Measurements from ENCODE around the gene LPP. TPM values are rescaled to one million over a fixed set of nuclear protein-coding genes. Genes with fewer than 3 reads are reported as not detected.
"Not testable (repeated sequence)": the region's sequence is repeated elsewhere in the genome, so short reads cannot be mapped to it uniquely, and the experiment has no call there.

The LPP gene
- total RNA-seq, 2 experiments from 2014 or later, result 27.5 to 31.8 TPM

- H3K36me3 Mint-ChIP-seq (ENCODE audit: low read depth), result peaks cover 24% of the 10 kb centered on the region
- H3K27me3 Mint-ChIP-seq (ENCODE audit: low read depth), result no peaks in the 10 kb centered on the region
- H3K9me3 Mint-ChIP-seq, result peaks cover 8% of the 10 kb centered on the region
- no peak overlapping the region for H3K4me3 Mint-ChIP-seq
- no peak for DNase-seq
- CTCF ChIA-PET, result no interaction called here
- H3K4me1 Mint-ChIP-seq (ENCODE audit: low read depth), result peaks cover 10% of the 10 kb centered on the region
- H3K27ac Mint-ChIP-seq, result no peak overlapping the region
- intact Hi-C loops (cut with micrococcal nuclease), result no loop called here
Observed at GRCh38 chr3:188605905-188606304, 451.9 kb downstream of the LPP start.

- H3K4me1 Mint-ChIP-seq (ENCODE audit: low read depth), result peaks cover 10% of the 10 kb centered on the region
- intact Hi-C loops (cut with micrococcal nuclease), result no loop called here
- H3K9me3 Mint-ChIP-seq, result peaks cover 8% of the 10 kb centered on the region
- H3K27ac Mint-ChIP-seq, result no peak overlapping the region
- CTCF ChIA-PET, result no interaction called here
- H3K27me3 Mint-ChIP-seq (ENCODE audit: low read depth), result no peaks in the 10 kb centered on the region
- DNase-seq, result no peak
- H3K36me3 Mint-ChIP-seq (ENCODE audit: low read depth), result peaks cover 25% of the 10 kb centered on the region
- no peak overlapping the region for H3K4me3 Mint-ChIP-seq
Observed at GRCh38 chr3:188607805-188608315, 453.9 kb downstream of the LPP start.

- Mint-ChIP-seq H3K4me1 (ENCODE audit: low read depth) (peaks cover 10% of the 10 kb centered on the region), H3K27me3 (ENCODE audit: low read depth) (no peaks in the 10 kb centered on the region), H3K27ac (no peak overlapping the region), H3K4me3 (no peak overlapping the region), H3K9me3 (peaks cover 8% of the 10 kb centered on the region), H3K36me3 (ENCODE audit: low read depth) (peaks cover 25% of the 10 kb centered on the region)
- intact Hi-C loops (cut with micrococcal nuclease), result no loop called here
- CTCF ChIA-PET, result no interaction called here
- no peak for DNase-seq
Observed at GRCh38 chr3:188608401-188608800, 454.4 kb downstream of the LPP start.

GRCh38 chr3:188613721-188614120 is 459.8 kb downstream of the LPP start:
- H3K36me3 Mint-ChIP-seq (ENCODE audit: low read depth), result peaks cover 22% of the 10 kb centered on the region
- H3K27me3 Mint-ChIP-seq (ENCODE audit: low read depth); H3K27ac Mint-ChIP-seq; DNase-seq; H3K4me3 Mint-ChIP-seq; intact Hi-C loops (cut with micrococcal nuclease); H3K9me3 Mint-ChIP-seq; H3K4me1 Mint-ChIP-seq (ENCODE audit: low read depth): not testable (repeated sequence)
- CTCF ChIA-PET, result interaction anchor here (1.3 kb wide), 1 partner anchor 873 kb away, joined by 3 read pairs; no protein-coding TSS in a partner anchor

GRCh38 chr3:188617270-188617669 is 463.3 kb downstream of the LPP start:
- CTCF ChIA-PET, result interaction anchor here (0.5 kb wide), 1 partner anchor 831 kb away, joined by 3 read pairs; no protein-coding TSS in a partner anchor
- peaks cover 6% of the 10 kb centered on the region for H3K36me3 Mint-ChIP-seq (ENCODE audit: low read depth)
- no peaks in the 10 kb centered on the region for H3K9me3 Mint-ChIP-seq
- intact Hi-C loops (cut with micrococcal nuclease), result no loop called here
- H3K4me3 Mint-ChIP-seq, result no peak overlapping the region
- H3K27ac Mint-ChIP-seq, result no peak overlapping the region
- H3K4me1 Mint-ChIP-seq (ENCODE audit: low read depth), result no peaks in the 10 kb centered on the region
- DNase-seq, result no peak
- no peaks in the 10 kb centered on the region for H3K27me3 Mint-ChIP-seq (ENCODE audit: low read depth)

GRCh38 chr3:188617988-188618701 is 464.2 kb downstream of the LPP start:
- intact Hi-C loops (cut with micrococcal nuclease), result no loop called here
- Mint-ChIP-seq H3K36me3 (ENCODE audit: low read depth) (peaks cover 6% of the 10 kb centered on the region), H3K27ac (no peak overlapping the region), H3K4me1 (ENCODE audit: low read depth) (no peaks in the 10 kb centered on the region), H3K27me3 (ENCODE audit: low read depth) (no peaks in the 10 kb centered on the region), H3K4me3 (no peak overlapping the region), H3K9me3 (no peaks in the 10 kb centered on the region)
- no peak for DNase-seq
- CTCF ChIA-PET, result interaction anchor here (0.5 to 0.6 kb wide), 2 partner anchors 151 to 832 kb away, joined by 3 read pairs; no protein-coding TSS in a partner anchor

DNA sequence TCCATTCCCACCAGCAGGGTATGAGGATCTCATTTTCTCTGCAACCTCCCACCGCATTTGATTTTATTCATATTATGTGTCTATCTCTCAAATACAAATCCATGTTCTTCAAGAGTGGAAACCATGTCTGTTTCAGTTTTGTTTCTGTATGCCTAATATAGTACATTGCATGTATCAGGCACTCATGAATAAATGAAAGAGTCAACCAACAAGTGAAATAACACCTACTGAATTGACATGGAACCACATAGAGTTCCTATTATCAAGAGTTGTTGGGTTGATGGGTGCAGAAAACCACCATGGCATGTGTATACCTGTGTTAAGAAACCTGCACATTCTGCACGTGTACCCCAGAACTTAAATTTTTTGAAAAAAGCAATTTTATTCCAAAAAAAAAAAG is 466.8 kb downstream of the LPP start:
- CTCF ChIA-PET, result interaction anchor here (0.6 to 1.3 kb wide), 2 partner anchors 882 to 1301 kb away, joined by 3 read pairs; no protein-coding TSS in a partner anchor
- no peak overlapping the region for H3K27ac Mint-ChIP-seq
- H3K4me1 Mint-ChIP-seq (ENCODE audit: low read depth), result no peaks in the 10 kb centered on the region
- intact Hi-C loops (cut with micrococcal nuclease), result no loop called here
- DNase-seq, result no peak
- H3K27me3 Mint-ChIP-seq (ENCODE audit: low read depth), result no peaks in the 10 kb centered on the region
- no peaks in the 10 kb centered on the region for H3K9me3 Mint-ChIP-seq
- no peak overlapping the region for H3K4me3 Mint-ChIP-seq
- H3K36me3 Mint-ChIP-seq (ENCODE audit: low read depth), result peaks cover 6% of the 10 kb centered on the region

- no peaks in the 10 kb centered on the region for H3K4me1 Mint-ChIP-seq (ENCODE audit: low read depth)
- H3K4me3 Mint-ChIP-seq, result no peak overlapping the region
- no peaks in the 10 kb centered on the region for H3K9me3 Mint-ChIP-seq
- H3K36me3 Mint-ChIP-seq (ENCODE audit: low read depth), result peaks cover 7% of the 10 kb centered on the region
- intact Hi-C loops (cut with micrococcal nuclease), result no loop called here
- CTCF ChIA-PET, result no interaction called here
- no peaks in the 10 kb centered on the region for H3K27me3 Mint-ChIP-seq (ENCODE audit: low read depth)
- H3K27ac Mint-ChIP-seq, result no peak overlapping the region
- DNase-seq, result no peak
Observed at GRCh38 chr3:188624384-188624783, 470.4 kb downstream of the LPP start.

DNA sequence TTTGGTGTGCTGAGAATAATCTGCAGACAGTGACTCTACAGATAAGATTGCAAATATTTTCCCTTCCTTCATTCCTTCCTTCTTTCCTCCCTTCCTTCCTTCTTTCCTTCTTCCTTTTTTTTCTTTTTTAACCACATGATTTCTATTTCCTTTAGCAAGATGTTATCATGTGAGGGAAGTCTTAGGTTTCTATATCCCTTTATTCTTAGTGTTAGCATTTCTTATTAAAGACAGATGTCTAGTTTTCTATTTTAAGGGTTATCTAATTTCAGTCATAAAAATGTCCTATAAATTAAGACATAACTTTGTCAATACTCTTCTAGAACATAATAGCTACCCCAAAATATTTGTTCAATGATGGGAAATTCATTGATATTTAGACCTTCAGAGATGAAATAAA is 470.9 kb downstream of the LPP start:
- H3K36me3 Mint-ChIP-seq (ENCODE audit: low read depth), result peaks cover 7% of the 10 kb centered on the region
- H3K27ac Mint-ChIP-seq, result no peak overlapping the region
- H3K4me3 Mint-ChIP-seq, result no peak overlapping the region
- H3K9me3 Mint-ChIP-seq, result no peaks in the 10 kb centered on the region
- no peaks in the 10 kb centered on the region for H3K27me3 Mint-ChIP-seq (ENCODE audit: low read depth)
- no peaks in the 10 kb centered on the region for H3K4me1 Mint-ChIP-seq (ENCODE audit: low read depth)
- CTCF ChIA-PET, result no interaction called here
- DNase-seq, result no peak
- intact Hi-C loops (cut with micrococcal nuclease), result no loop called here

GRCh38 chr3:188627652-188628051 is 473.7 kb downstream of the LPP start:
- H3K27ac Mint-ChIP-seq, result no peak overlapping the region
- no peaks in the 10 kb centered on the region for H3K4me1 Mint-ChIP-seq (ENCODE audit: low read depth)
- no peak overlapping the region for H3K4me3 Mint-ChIP-seq
- DNase-seq, result no peak
- H3K9me3 Mint-ChIP-seq, result no peaks in the 10 kb centered on the region
- intact Hi-C loops (cut with micrococcal nuclease), result no loop called here
- CTCF ChIA-PET, result no interaction called here
- H3K36me3 Mint-ChIP-seq (ENCODE audit: low read depth), result peaks cover 5% of the 10 kb centered on the region
- H3K27me3 Mint-ChIP-seq (ENCODE audit: low read depth), result no peaks in the 10 kb centered on the region

DNA sequence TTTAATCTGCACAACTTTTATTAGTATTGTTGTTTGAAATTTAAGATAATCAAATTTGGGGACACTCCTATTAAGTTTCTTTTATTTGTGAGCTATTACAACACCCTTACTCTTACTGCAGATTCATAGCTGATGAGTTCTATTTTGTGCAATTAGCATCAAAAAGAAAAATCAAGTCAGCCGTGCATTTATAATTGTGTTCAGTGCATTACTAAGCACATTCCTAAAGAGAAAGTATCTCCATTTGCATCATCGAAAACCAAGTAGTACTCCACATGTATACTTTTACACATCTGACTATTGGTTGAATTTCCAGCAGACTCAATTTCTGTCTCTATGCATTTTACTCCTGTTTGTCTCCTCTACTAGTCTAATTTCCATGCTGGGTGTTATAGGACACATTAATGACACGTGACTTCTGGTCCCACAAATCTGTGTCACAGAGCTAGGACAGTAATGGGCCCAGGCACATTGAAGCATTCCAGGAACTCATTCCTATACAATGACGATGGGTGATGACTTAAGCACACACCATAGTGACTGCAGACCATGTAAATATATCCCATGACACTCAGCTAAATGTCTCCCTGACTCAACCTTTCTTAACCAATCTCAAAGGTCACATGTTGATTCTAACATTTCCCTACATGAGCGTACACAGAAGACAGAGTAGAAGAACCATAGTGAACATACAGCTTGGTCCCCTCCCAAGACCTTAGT is 477.5 kb downstream of the LPP start:
- no peaks in the 10 kb centered on the region for H3K27me3 Mint-ChIP-seq (ENCODE audit: low read depth)
- intact Hi-C loops (cut with micrococcal nuclease), result no loop called here
- no peak overlapping the region for H3K4me3 Mint-ChIP-seq
- DNase-seq, result no peak
- H3K27ac Mint-ChIP-seq, result no peak overlapping the region
- H3K9me3 Mint-ChIP-seq, result no peaks in the 10 kb centered on the region
- CTCF ChIA-PET, result interaction anchor here (0.6 to 1.1 kb wide), 2 partner anchors 324 to 351 kb away, joined by 3 read pairs; no protein-coding TSS in a partner anchor
- H3K36me3 Mint-ChIP-seq (ENCODE audit: low read depth), result peaks cover 17% of the 10 kb centered on the region
- no peaks in the 10 kb centered on the region for H3K4me1 Mint-ChIP-seq (ENCODE audit: low read depth)

- intact Hi-C loops (cut with micrococcal nuclease), result no loop called here
- CTCF ChIA-PET, result no interaction called here
Observed at GRCh38 chr3:188633206-188633605, 479.2 kb downstream of the LPP start.

DNA sequence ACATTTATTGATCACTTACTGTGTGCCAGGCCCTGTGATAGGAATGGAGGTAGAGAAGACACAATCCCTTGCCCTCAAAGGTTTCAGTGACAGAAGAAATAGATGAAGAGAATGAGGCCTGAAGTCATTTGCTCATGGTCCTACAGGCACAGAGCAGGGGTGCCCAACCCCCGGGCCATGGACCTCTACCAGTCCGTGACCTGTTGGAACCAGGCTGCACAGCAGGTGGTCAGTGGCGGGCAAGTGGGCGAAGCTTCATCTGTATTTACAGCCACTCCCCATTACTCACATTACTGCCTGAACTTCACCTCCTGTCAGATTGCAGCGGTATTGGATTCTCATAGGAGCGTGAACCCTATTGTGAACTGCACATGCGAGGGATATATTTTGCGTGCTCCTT is 480.3 kb downstream of the LPP start:
- intact Hi-C loops (cut with micrococcal nuclease), result no loop called here
- no peak for DNase-seq
- no peaks in the 10 kb centered on the region for H3K27me3 Mint-ChIP-seq (ENCODE audit: low read depth)
- H3K4me3 Mint-ChIP-seq, result no peak overlapping the region
- no peaks in the 10 kb centered on the region for H3K4me1 Mint-ChIP-seq (ENCODE audit: low read depth)
- CTCF ChIA-PET, result no interaction called here
- no peak overlapping the region for H3K27ac Mint-ChIP-seq
- peaks cover 1% of the 10 kb centered on the region for H3K9me3 Mint-ChIP-seq
- peaks cover 13% of the 10 kb centered on the region for H3K36me3 Mint-ChIP-seq (ENCODE audit: low read depth)

More at GRCh38 chr3:188633206-188633605, 479.2 kb downstream of the LPP start:
- Mint-ChIP-seq H3K4me3 (no peak overlapping the region), H3K9me3 (peaks cover 1% of the 10 kb centered on the region), H3K27me3 (ENCODE audit: low read depth) (no peaks in the 10 kb centered on the region), H3K27ac (no peak overlapping the region), H3K4me1 (ENCODE audit: low read depth) (no peaks in the 10 kb centered on the region), H3K36me3 (ENCODE audit: low read depth) (peaks cover 15% of the 10 kb centered on the region)
- no peak for DNase-seq

Data from activated naive CD4-positive, alpha-beta T cell treated with anti-CD3 and anti-CD28 coated beads for 36 hours (primary cell).